CD14-positive monocyte (primary cell): ENCODE results near the gene EDARADD. TPM values are rescaled to one million over a fixed set of nuclear protein-coding genes. Genes with fewer than 3 reads are reported as not detected.

Experiments used
- DNase-seq, 3 donors: peaks; one replicate each; pipeline ENCODE4 v3.0.0-alpha.2; 2011 to 2022
- H2AFZ ChIP-seq: 2 replicates; pipeline ENCODE4 v1.6.0; 2012; ENCODE audit warnings: mild to moderate bottlenecking, low read depth, low read length, inconsistent platforms; ENCODE audit not compliant: insufficient read depth, poor library complexity, severe bottlenecking
- H3K27ac ChIP-seq, 2 donors: 1 replicate in 1 of 2; 2 replicates in 1 of 2; pipeline ENCODE4 v1.5.1; 2012 to 2013; ENCODE audit warnings: low read length in 2 of 2, control low read depth in 1 of 2, inconsistent platforms in 1 of 2, low read depth in 1 of 2, mild to moderate bottlenecking in 1 of 2
- H3K27me3 ChIP-seq, 2 donors: one replicate each; pipeline versions ENCODE4 v1.6.0 to v1.6.1; 2011 to 2013; ENCODE audit warnings: low read length in 2 of 2; ENCODE audit not compliant: control insufficient read depth in 2 of 2, insufficient read depth in 2 of 2
- H3K36me3 ChIP-seq, 2 donors: replicated peaks in 1 of 2; 1 replicate in 1 of 2; 2 replicates in 1 of 2; pipeline versions ENCODE4 v1.5.1 to v1.6.1; 2012 to 2013; ENCODE audit warnings: low read length in 2 of 2, control low read depth in 1 of 2, inconsistent platforms in 1 of 2, mild to moderate bottlenecking in 1 of 2; ENCODE audit not compliant: insufficient read depth in 2 of 2, control insufficient read depth in 1 of 2
- H3K4me1 ChIP-seq, 2 donors: 1 replicate in 1 of 2; 2 replicates in 1 of 2; pipeline versions ENCODE4 v1.5.1 to v1.6.1; 2012 to 2013; ENCODE audit warnings: low read length in 2 of 2, control low read depth in 1 of 2, inconsistent platforms in 1 of 2, mild to moderate bottlenecking in 1 of 2, moderate library complexity in 1 of 2; ENCODE audit not compliant: insufficient read depth in 2 of 2, control insufficient read depth in 1 of 2
- H3K4me2 ChIP-seq: replicated peaks from 2 replicates; pipeline ENCODE3; 2012; ENCODE audit warnings: low read length, moderate library complexity, mild to moderate bottlenecking; ENCODE audit not compliant: poor library complexity, severe bottlenecking; ENCODE audit errors: extremely low read depth
- H3K4me3 ChIP-seq, 3 experiments: fragments of 200-600 bp in 1 of 3; sonication (generic) in 1 of 3; replicated peaks in 1 of 3; 1 replicate in 2 of 3; 2 replicates in 1 of 3; pipeline ENCODE4 v1.5.1; 2011 to 2013; ENCODE audit warnings: low read length in 3 of 3, mild to moderate bottlenecking in 3 of 3, control low read depth in 2 of 3, low read depth in 2 of 3, inconsistent platforms in 1 of 3, moderate library complexity in 1 of 3
- H3K79me2 ChIP-seq: 2 replicates; pipeline ENCODE4 v1.6.0; 2012; ENCODE audit warnings: mild to moderate bottlenecking, control low read depth, inconsistent platforms, low read length, moderate library complexity; ENCODE audit not compliant: insufficient read depth
- H3K9ac ChIP-seq: 2 replicates; pipeline ENCODE4 v1.6.0; 2017; ENCODE audit warnings: low read length, mild to moderate bottlenecking; ENCODE audit not compliant: insufficient read depth, poor library complexity, severe bottlenecking
- H3K9me3 ChIP-seq, 2 donors: replicated peaks in 1 of 2; 1 replicate in 1 of 2; 2 replicates in 1 of 2; pipeline versions ENCODE4 v1.5.1 to v1.6.1; 2012 to 2013; ENCODE audit warnings: low read length in 2 of 2, control low read depth in 1 of 2; ENCODE audit not compliant: control insufficient read depth in 1 of 2, insufficient read depth in 1 of 2
- H4K20me1 ChIP-seq: 2 replicates; pipeline ENCODE4 v1.6.0; 2012; ENCODE audit warnings: mild to moderate bottlenecking, low read length, control low read depth, moderate library complexity; ENCODE audit not compliant: insufficient read depth
- H3K27ac Mint-ChIP-seq, 7 donors: one replicate each; pipeline ENCODE4 v1.8.0; 2020; ENCODE audit warnings: mild to moderate bottlenecking in 7 of 7, mixed read lengths in 7 of 7, moderate library complexity in 6 of 7, inconsistent platforms in 2 of 7
- H3K27me3 Mint-ChIP-seq, 3 donors: one replicate each; pipeline ENCODE4 v1.8.0; 2021 to 2022; ENCODE audit warnings: low read depth in 3 of 3, mild to moderate bottlenecking in 3 of 3, mixed read lengths in 3 of 3, moderate library complexity in 3 of 3, inconsistent platforms in 1 of 3
- H3K36me3 Mint-ChIP-seq, 2 donors: one replicate each; pipeline ENCODE4 v1.8.0; 2020; ENCODE audit warnings: mixed read lengths in 2 of 2, inconsistent platforms in 1 of 2, mild to moderate bottlenecking in 1 of 2
- H3K4me1 Mint-ChIP-seq: one replicate; pipeline ENCODE4 v1.8.0; 2020; ENCODE audit warnings: mild to moderate bottlenecking, mixed read lengths
- H3K4me3 Mint-ChIP-seq, 2 donors: one replicate each; pipeline ENCODE4 v1.8.0; 2020; ENCODE audit warnings: mild to moderate bottlenecking in 2 of 2, mixed read lengths in 2 of 2, moderate library complexity in 1 of 2
- H3K9me3 Mint-ChIP-seq, 7 donors: one replicate each; pipeline ENCODE4 v1.8.0; 2020 to 2022; ENCODE audit warnings: mixed read lengths in 7 of 7, mild to moderate bottlenecking in 6 of 7, moderate library complexity in 6 of 7, inconsistent platforms in 2 of 7
- CTCF ChIP-seq: fragments of 200-600 bp; IDR thresholded peaks from one replicate; pipeline ENCODE4 v1.8.0; 2022; ENCODE audit warnings: antibody characterized with exemption, mild to moderate bottlenecking
- WGBS: methylation state at CpG from one replicate; pipeline ENCODE4 v1.1.5; 2013; ENCODE audit warnings: missing lambda C conversion rate; ENCODE audit not compliant: insufficient coverage; 5-methylcytosine and 5-hydroxymethylcytosine counted together
- intact Hi-C, 2 donors: fragments of 100-400 bp; cut with micrococcal nuclease; formaldehyde crosslinking; loops; one replicate each; pipeline versions ENCODE4 v1.15.0 to v1.15.1; 2023
- polyA plus RNA-seq, 3 donors: library from polyadenylated mRNA; depleted of rRNA in 1 of 3; unstranded in 2 of 3; stranded (reverse) in 1 of 3; fragments of 300-500 nt in 2 of 3; fragments of >200 nt in 1 of 3; fragmentation: Illumina TruSeq in 2 of 3; gene quantifications; 1 replicate in 2 of 3; 2 replicates in 1 of 3; pipeline ENCODE4 v1.2.3, GENCODE V29; 2012 to 2021

Gene EDARADD
- polyA plus RNA-seq, 3 donors, result not detected

- Histone ChIP-seq H3K4me1 (peaks cover 0 to 2% of the 10 kb centered on the region in 2 donors), H3K4me3 (no peak overlapping the region), H4K20me1 (no peaks in the 10 kb centered on the region), H3K27ac (no peak overlapping the region), H3K9me3 (no peaks in the 10 kb centered on the region), H3K79me2 (no peaks in the 10 kb centered on the region), H3K36me3 (no peaks in the 10 kb centered on the region), H2AFZ (no peak overlapping the region), H3K27me3 (no peaks in the 10 kb centered on the region), H3K4me2 (no peak overlapping the region), H3K9ac (no peak overlapping the region)
- no peak overlapping the region for H3K4me3 Mint-ChIP-seq
- no peak for TF ChIP-seq CTCF
- peaks cover 0 to 7% (median 0%) of the 10 kb centered on the region in 7 donors for H3K9me3 Mint-ChIP-seq
- H3K27me3 Mint-ChIP-seq, result peaks cover 0 to 3% (median 0%) of the 10 kb centered on the region in 3 donors
- DNase-seq, result no peak
- WGBS, result no CpG with 5 or more reads among the region's 2 CpGs
- no peaks in the 10 kb centered on the region for H3K36me3 Mint-ChIP-seq
- no peak overlapping the region for H3K27ac Mint-ChIP-seq
- H3K4me1 Mint-ChIP-seq, result no peaks in the 10 kb centered on the region
- intact Hi-C loops, result no loop called here
Observed at GRCh38 chr1:236388332-236388731, 5.8 kb upstream of the EDARADD start.

GRCh38 chr1:236389253-236389652, 4.8 kb upstream of the EDARADD start:
- Mint-ChIP-seq H3K4me3 (no peak overlapping the region), H3K27ac (no peak overlapping the region), H3K36me3 (no peaks in the 10 kb centered on the region), H3K27me3 (peaks cover 0 to 8% (median 6%) of the 10 kb centered on the region in 3 donors), H3K9me3 (peaks cover 0 to 4% (median 0%) of the 10 kb centered on the region in 7 donors), H3K4me1 (peaks cover 9% of the 10 kb centered on the region)
- H3K4me1 ChIP-seq, result peaks cover 9 to 11% of the 10 kb centered on the region in 2 donors
- no peak overlapping the region for H2AFZ ChIP-seq
- no peak overlapping the region for H3K27ac ChIP-seq
- no peak overlapping the region for H3K4me3 ChIP-seq
- no peaks in the 10 kb centered on the region for H3K79me2 ChIP-seq
- intact Hi-C loops, result no loop called here
- no peak for DNase-seq
- no peaks in the 10 kb centered on the region for H3K36me3 ChIP-seq
- H3K9ac ChIP-seq, result no peak overlapping the region
- no peak overlapping the region for H3K4me2 ChIP-seq
- H3K27me3 ChIP-seq, result no peaks in the 10 kb centered on the region
- TF ChIP-seq CTCF, result no peak
- no CpG with 5 or more reads among the region's 1 CpG for WGBS
- no peaks in the 10 kb centered on the region for H4K20me1 ChIP-seq
- H3K9me3 ChIP-seq, result no peaks in the 10 kb centered on the region
